HepG2 (cell line): ENCODE data around the gene ZNF101. TPM values are rescaled to one million over a fixed set of nuclear protein-coding genes. Genes with fewer than 3 reads are reported as not detected.

ENCODE experiments used
- ASH2L ChIP-seq: fragments of 300-600, 200-600 bp; sonication (generic); IDR thresholded peaks from 2 replicates; pipeline ENCODE4 v1.7.0; 2017; ENCODE audit warnings: low read depth, mild to moderate bottlenecking, moderate library complexity, mixed read lengths, low read length; ENCODE audit not compliant: insufficient read length
- NR2C2 ChIP-seq: sonication (generic); formaldehyde crosslinking; IDR thresholded peaks from 2 replicates; pipeline ENCODE4 v1.4.0; 2020; ENCODE audit warnings: missing genetic modification reagents, mild to moderate bottlenecking, moderate library complexity, borderline replicate concordance
- POLR2G ChIP-seq: fragments of 200-400 bp; formaldehyde crosslinking; IDR thresholded peaks from 2 replicates; pipeline ENCODE4 v1.6.1; 2018; ENCODE audit warnings: mild to moderate bottlenecking, low read depth, low read length, moderate library complexity
- SAP130 ChIP-seq: IDR thresholded peaks from 2 replicates; pipeline ENCODE4 v1.6.1; 2016; ENCODE audit warnings: low read depth
- SP2 ChIP-seq: sonication (generic); formaldehyde crosslinking; IDR thresholded peaks from 2 replicates; pipeline ENCODE4 v1.5.1; 2020; ENCODE audit warnings: mild to moderate bottlenecking, missing genetic modification reagents
- USF2 ChIP-seq, 2 experiments: sonication (generic) in 1 of 2; formaldehyde crosslinking in 1 of 2; IDR thresholded peaks; 2 replicates each; pipeline versions ENCODE4 v1.5.1 to v1.6.1; 2011 to 2020; ENCODE audit warnings: borderline replicate concordance in 1 of 2, low read depth in 1 of 2, low read length in 1 of 2, mild to moderate bottlenecking in 1 of 2, missing genetic modification reagents in 1 of 2, moderate library complexity in 1 of 2
- ZBTB40 ChIP-seq, 2 experiments: fragments of 450-650 bp in 1 of 2; sonication (generic) in 1 of 2; formaldehyde crosslinking in 1 of 2; IDR thresholded peaks; 2 replicates each; pipeline versions ENCODE4 v1.6.1 to v1.8.0; 2016 to 2022; ENCODE audit warnings: antibody characterized with exemption in 1 of 2, mild to moderate bottlenecking in 1 of 2, missing genetic modification reagents in 1 of 2
- ZFX ChIP-seq: sonication (generic); formaldehyde crosslinking; IDR thresholded peaks from 2 replicates; pipeline ENCODE4 v1.4.0; 2020; ENCODE audit warnings: mild to moderate bottlenecking, low read depth, missing genetic modification reagents, moderate library complexity
- ZNF180 ChIP-seq: sonication (generic); formaldehyde crosslinking; IDR thresholded peaks from 2 replicates; pipeline ENCODE4 v1.4.0; 2020; ENCODE audit warnings: low read depth, missing genetic modification reagents, borderline replicate concordance
- ZNF34 ChIP-seq: sonication (generic); formaldehyde crosslinking; IDR thresholded peaks from 2 replicates; pipeline ENCODE4 v1.4.0; 2020; ENCODE audit warnings: mild to moderate bottlenecking, missing genetic modification reagents, borderline replicate concordance
- ZNF446 ChIP-seq: sonication (generic); formaldehyde crosslinking; IDR thresholded peaks from 2 replicates; pipeline ENCODE4 v1.5.0; 2020; ENCODE audit warnings: mild to moderate bottlenecking, missing genetic modification reagents
- ZNF563 ChIP-seq: sonication (generic); formaldehyde crosslinking; IDR thresholded peaks from 2 replicates; pipeline ENCODE4 v1.8.0; 2022; ENCODE audit warnings: mild to moderate bottlenecking, moderate library complexity, missing genetic modification reagents
- polyA plus RNA-seq, 8 experiments: library from polyadenylated mRNA; depleted of rRNA in 3 of 8; stranded (reverse) in 7 of 8; unstranded in 1 of 8; fragments of >200 nt; fragmentation: Illumina TruSeq in 4 of 8; extraction: Trizol in 4 of 8; gene quantifications; 2 replicates each; pipeline versions ENCODE4 v1.2.1 to v1.2.3, GENCODE V29; 2011 to 2016; ENCODE audit warnings: low read depth in 4 of 8, missing spikeins in 1 of 8, mixed read lengths in 1 of 8; ENCODE audit not compliant: insufficient read depth in 1 of 8
- total RNA-seq, 5 experiments: library from RNA; depleted of rRNA; stranded (reverse); fragments of >200 nt; fragmentation: Illumina TruSeq; extraction: Trizol; gene quantifications; 2 replicates each; pipeline ENCODE4 v1.2.3, GENCODE V29; 2016; ENCODE audit warnings: low read depth in 1 of 5
- TF ChIP-seq, protein P1 (sequence below): IDR thresholded peaks from 2 replicates; pipeline ENCODE4 v1.6.1; 2012; ENCODE audit warnings: low read depth, low read length, improper control_type of control experiment

Gene ZNF101
- total and polyA plus RNA-seq, 2 of the 13 experiments (the other 11 are each of a cell fraction or from before 2014, with no cell fraction given): 12.9 to 28.9 TPM

DNA sequence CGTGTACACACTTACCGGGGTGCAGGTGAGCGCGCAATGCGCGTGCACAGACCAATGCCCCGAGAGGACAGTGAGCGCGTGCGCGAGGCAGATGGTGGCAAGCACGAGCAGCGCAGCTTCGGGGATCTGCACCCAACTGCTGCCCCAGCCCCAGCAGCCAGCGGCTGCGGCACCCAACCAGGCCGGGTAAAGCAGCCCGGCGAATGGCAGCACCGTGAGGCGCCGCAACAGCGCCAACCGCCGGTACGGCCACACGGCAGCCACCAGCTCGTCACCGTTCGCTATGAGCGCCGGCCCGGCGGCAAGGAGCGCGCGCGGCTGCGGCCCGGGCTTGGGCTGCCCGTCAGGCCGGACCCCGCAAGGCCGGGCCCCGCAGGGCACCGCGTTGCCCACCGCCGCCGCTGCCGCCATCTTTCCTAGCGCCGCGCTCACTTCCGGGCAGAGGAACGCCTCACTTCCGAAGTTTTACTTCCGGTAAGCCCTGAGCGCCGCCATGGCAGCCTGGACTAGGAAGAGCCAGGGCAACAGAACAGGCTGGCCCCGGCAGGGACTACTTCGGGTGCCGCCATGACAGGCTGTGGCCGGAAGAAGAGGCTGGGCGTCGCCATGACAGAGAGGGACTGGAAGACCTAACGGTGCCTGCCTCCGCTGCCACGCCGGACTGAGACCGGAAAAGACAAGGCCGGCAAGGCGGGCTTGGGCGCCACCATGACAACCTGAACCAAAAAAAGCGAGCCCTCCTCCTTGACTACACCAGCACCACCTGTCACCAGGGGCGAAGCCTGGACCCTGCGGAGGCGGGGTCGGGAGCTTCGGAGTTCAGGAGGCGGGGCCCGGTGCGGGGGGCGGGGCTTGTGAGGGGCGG is 5.2 kb upstream of the ZNF101 start, which contains the start of gene ATP13A1 (continued):
- TF ChIP-seq USF2 (IDR thresholded peaks at IDR 0.05; ENCODE audit: low read depth, low read length) (no peak), USF2 (CRISPR knock-in tag; IDR thresholded peaks at IDR 0.05; ENCODE audit: borderline replicate concordance) (no peak), ZNF180 (CRISPR knock-in tag) (0 out of 2 replicates have a peak, but pooled peaks have one; percentile 57), SP2 (CRISPR knock-in tag) (peak; percentile 65), ZNF446 (CRISPR knock-in tag) (no peak), ZNF563 (CRISPR knock-in tag) (peak; percentile 85), ZNF34 (CRISPR knock-in tag) (peak; percentile 22; the same call in 1 of the 2 replicates), ASH2L (peak; percentile 87), ZBTB40 (IDR thresholded peaks at IDR 0.05) (peak; percentile 43; the same call in 1 of the 2 replicates), ZBTB40 (CRISPR knock-in tag; IDR thresholded peaks at IDR 0.05) (no peak; the same call in 1 of the 2 replicates), POLR2G (peak; percentile 87), SAP130 (peak; percentile 75), NR2C2 (CRISPR knock-in tag) (peak; percentile 98), ZFX (CRISPR knock-in tag) (peak; percentile 82)
- TF ChIP-seq, protein P1, sequence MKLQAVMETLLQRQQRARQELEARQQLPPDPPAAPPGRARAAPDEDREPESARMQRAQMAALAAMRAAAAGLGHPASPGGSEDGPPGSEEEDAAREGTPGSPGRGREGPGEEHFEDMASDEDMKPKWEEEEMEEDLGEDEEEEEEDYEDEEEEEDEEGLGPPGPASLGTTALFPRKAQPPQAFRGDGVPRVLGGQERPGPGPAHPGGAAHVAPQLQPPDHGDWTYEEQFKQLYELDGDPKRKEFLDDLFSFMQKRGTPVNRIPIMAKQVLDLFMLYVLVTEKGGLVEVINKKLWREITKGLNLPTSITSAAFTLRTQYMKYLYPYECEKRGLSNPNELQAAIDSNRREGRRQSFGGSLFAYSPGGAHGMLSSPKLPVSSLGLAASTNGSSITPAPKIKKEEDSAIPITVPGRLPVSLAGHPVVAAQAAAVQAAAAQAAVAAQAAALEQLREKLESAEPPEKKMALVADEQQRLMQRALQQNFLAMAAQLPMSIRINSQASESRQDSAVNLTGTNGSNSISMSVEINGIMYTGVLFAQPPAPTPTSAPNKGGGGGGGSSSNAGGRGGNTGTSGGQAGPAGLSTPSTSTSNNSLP: no peak
